ENCODE results near the gene ADORA3.

DNA sequence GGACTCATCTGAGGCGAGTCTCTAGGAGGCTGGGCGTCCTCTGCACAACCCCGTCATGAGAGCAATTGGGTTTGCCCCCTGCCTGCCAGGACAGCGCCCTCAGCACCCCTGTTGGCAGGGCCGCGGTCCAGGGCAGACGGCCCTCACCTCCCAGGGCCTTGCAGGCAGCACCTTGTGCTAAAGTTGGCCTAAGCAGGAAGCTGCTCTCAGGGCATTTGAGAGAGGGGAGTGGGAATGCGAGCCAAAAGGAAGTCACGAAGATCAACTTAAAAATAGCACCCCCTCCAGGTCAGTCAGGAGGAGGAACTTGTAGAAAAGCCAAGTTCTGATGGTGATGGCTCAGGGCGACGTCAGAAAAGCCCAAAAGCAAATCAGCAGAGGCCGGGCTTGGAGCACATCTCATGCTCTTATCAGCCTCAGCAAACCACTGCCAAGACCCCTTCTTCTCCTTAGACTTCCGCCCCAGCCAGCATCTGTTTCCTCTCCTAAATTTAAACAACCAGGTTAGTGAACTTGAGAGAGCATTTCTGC, 12.6 kb upstream of the ADORA3 start:
- TF ChIP-seq, protein P1, sequence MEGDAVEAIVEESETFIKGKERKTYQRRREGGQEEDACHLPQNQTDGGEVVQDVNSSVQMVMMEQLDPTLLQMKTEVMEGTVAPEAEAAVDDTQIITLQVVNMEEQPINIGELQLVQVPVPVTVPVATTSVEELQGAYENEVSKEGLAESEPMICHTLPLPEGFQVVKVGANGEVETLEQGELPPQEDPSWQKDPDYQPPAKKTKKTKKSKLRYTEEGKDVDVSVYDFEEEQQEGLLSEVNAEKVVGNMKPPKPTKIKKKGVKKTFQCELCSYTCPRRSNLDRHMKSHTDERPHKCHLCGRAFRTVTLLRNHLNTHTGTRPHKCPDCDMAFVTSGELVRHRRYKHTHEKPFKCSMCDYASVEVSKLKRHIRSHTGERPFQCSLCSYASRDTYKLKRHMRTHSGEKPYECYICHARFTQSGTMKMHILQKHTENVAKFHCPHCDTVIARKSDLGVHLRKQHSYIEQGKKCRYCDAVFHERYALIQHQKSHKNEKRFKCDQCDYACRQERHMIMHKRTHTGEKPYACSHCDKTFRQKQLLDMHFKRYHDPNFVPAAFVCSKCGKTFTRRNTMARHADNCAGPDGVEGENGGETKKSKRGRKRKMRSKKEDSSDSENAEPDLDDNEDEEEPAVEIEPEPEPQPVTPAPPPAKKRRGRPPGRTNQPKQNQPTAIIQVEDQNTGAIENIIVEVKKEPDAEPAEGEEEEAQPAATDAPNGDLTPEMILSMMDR (IDR thresholded peaks at IDR 0.05): peak in 3 of 7 experiments; percentile 16 to 26 (median 22)
- peak in 1 of 3 donors; percentile 27 for TF ChIP-seq POLR2A (IDR thresholded peaks at IDR 0.05)
